PC-9 (cell line): ENCODE measurements around the gene ADAMTSL2.

Source experiments
- CTCF ChIP-seq: fragments of 200-600 bp; sonication (generic); conservative IDR thresholded peaks from 2 replicates; pipeline ENCODE4 v1.6.1; 2017; ENCODE audit warnings: mixed run types, antibody characterized with exemption, mild to moderate bottlenecking, moderate library complexity
- EZH2 ChIP-seq: fragments of 200-600 bp; sonication (generic); IDR thresholded peaks from 2 replicates; pipeline ENCODE4 v1.8.0; 2017; ENCODE audit warnings: antibody characterized with exemption, low read depth

- TF ChIP-seq CTCF, result no peak
- no peak for TF ChIP-seq EZH2
Observed at GRCh38 chr9:133537257-133537656, 2.8 kb downstream of the ADAMTSL2 start.
